PC-9 (cell line): ENCODE measurements around the gene MYOF.

Source experiments
- CTCF ChIP-seq: fragments of 200-600 bp; sonication (generic); conservative IDR thresholded peaks from 2 replicates; pipeline ENCODE4 v1.6.1; 2017; ENCODE audit warnings: mixed run types, antibody characterized with exemption, mild to moderate bottlenecking, moderate library complexity
- EZH2 ChIP-seq: fragments of 200-600 bp; sonication (generic); IDR thresholded peaks from 2 replicates; pipeline ENCODE4 v1.8.0; 2017; ENCODE audit warnings: antibody characterized with exemption, low read depth

- TF ChIP-seq EZH2 (no peak), CTCF (no peak)
Observed at GRCh38 chr10:93512565-93512964, 30.4 kb upstream of the MYOF start.
